DOHH2 (cell line): ENCODE results near the gene GJB1.

Source experiments
- CTCF ChIP-seq: fragments of 200-600 bp; sonication (generic); IDR thresholded peaks from one replicate; pipeline ENCODE4 v1.5.1; 2014; ENCODE audit warnings: antibody characterized with exemption, mild to moderate bottlenecking, low read depth, low read length; ENCODE audit not compliant: poor library complexity, severe bottlenecking
- EZH2phosphoT487 ChIP-seq: fragments of 200-600 bp; sonication (generic); IDR thresholded peaks from 2 replicates; pipeline ENCODE4 v1.6.1; 2017; ENCODE audit warnings: borderline replicate concordance, mild to moderate bottlenecking, antibody characterized with exemption, low read length, moderate library complexity, mixed read lengths

- TF ChIP-seq CTCF = no peak
- TF ChIP-seq EZH2phosphoT487 = no peak
Observed at GRCh38 chrX:71245159-71245558, 22.1 kb downstream of the GJB1 start.
